Progenitor cell of endocrine pancreas (in vitro differentiated cells): Measurements from ENCODE around the gene DOHH. TPM values are rescaled to one million over a fixed set of nuclear protein-coding genes. Genes with fewer than 3 reads are reported as not detected.

Experiments
- DNase-seq: peaks from one replicate; pipeline ENCODE4 v3.0.0; 2021; ENCODE audit warnings: low spot score; ENCODE audit not compliant: unreplicated experiment
- H3K27ac Mint-ChIP-seq: 2 replicates; pipeline ENCODE4 v1.8.0; 2021; ENCODE audit warnings: mild to moderate bottlenecking, moderate library complexity, mixed read lengths
- H3K27me3 Mint-ChIP-seq: 2 replicates; pipeline ENCODE4 v1.8.0; 2021; ENCODE audit warnings: mixed read lengths
- H3K36me3 Mint-ChIP-seq: 2 replicates; pipeline ENCODE4 v1.8.0; 2022; ENCODE audit warnings: mixed read lengths; ENCODE audit not compliant: insufficient read depth
- H3K4me1 Mint-ChIP-seq: 2 replicates; pipeline ENCODE4 v1.8.0; 2021; ENCODE audit warnings: low read depth, mixed read lengths
- H3K4me3 Mint-ChIP-seq: 2 replicates; pipeline ENCODE4 v1.8.0; 2021; ENCODE audit warnings: low read depth, mild to moderate bottlenecking, moderate library complexity, mixed read lengths
- H3K9me3 Mint-ChIP-seq: 2 replicates; pipeline ENCODE4 v1.8.0; 2021; ENCODE audit warnings: low read depth, mixed read lengths
- CTCF ChIP-seq: fragments of 200-600 bp; sonication (generic); IDR thresholded peaks from one replicate; pipeline ENCODE4 v1.5.0; 2021; ENCODE audit warnings: antibody characterized with exemption, mild to moderate bottlenecking; ENCODE audit not compliant: unreplicated experiment
- total RNA-seq: library from RNA; stranded (reverse); gene quantifications from 2 replicates; pipeline ENCODE4 v1.2.1, GENCODE V29; 2021

DOHH gene
- total RNA-seq, 1 donor from 2014 or later = 9.9 TPM

GRCh38 chr19:3528539-3529211 is 28.2 kb upstream of the DOHH start:
- no peak for TF ChIP-seq CTCF
- H3K4me3 Mint-ChIP-seq = no peak overlapping the region
- no peak for DNase-seq
- H3K36me3 Mint-ChIP-seq = peaks cover 8% of the 10 kb centered on the region
- H3K9me3 Mint-ChIP-seq = no peaks in the 10 kb centered on the region
- H3K27me3 Mint-ChIP-seq = no peaks in the 10 kb centered on the region
- no peak overlapping the region for H3K27ac Mint-ChIP-seq
- no peaks in the 10 kb centered on the region for H3K4me1 Mint-ChIP-seq

GRCh38 chr19:3528080-3528479 is 27.6 kb upstream of the DOHH start:
- H3K4me1 Mint-ChIP-seq = no peaks in the 10 kb centered on the region
- no peak for DNase-seq
- H3K27ac Mint-ChIP-seq = no peak overlapping the region
- peaks cover 6% of the 10 kb centered on the region for H3K36me3 Mint-ChIP-seq
- no peak for TF ChIP-seq CTCF
- no peak overlapping the region for H3K4me3 Mint-ChIP-seq
- H3K27me3 Mint-ChIP-seq = no peaks in the 10 kb centered on the region
- no peaks in the 10 kb centered on the region for H3K9me3 Mint-ChIP-seq

- no peaks in the 10 kb centered on the region for H3K9me3 Mint-ChIP-seq
- H3K4me3 Mint-ChIP-seq = no peak overlapping the region
- no peak overlapping the region for H3K27ac Mint-ChIP-seq
- H3K36me3 Mint-ChIP-seq = peaks cover 5% of the 10 kb centered on the region
- no peaks in the 10 kb centered on the region for H3K4me1 Mint-ChIP-seq
- no peak for TF ChIP-seq CTCF
- no peaks in the 10 kb centered on the region for H3K27me3 Mint-ChIP-seq
- DNase-seq = no peak
Observed at GRCh38 chr19:3527238-3527910, 26.9 kb upstream of the DOHH start.

GRCh38 chr19:3526507-3527237 is 26.2 kb upstream of the DOHH start:
- Mint-ChIP-seq H3K36me3 (peaks cover 5% of the 10 kb centered on the region), H3K4me1 (no peaks in the 10 kb centered on the region), H3K9me3 (no peaks in the 10 kb centered on the region), H3K27ac (no peak overlapping the region), H3K4me3 (no peak overlapping the region), H3K27me3 (no peaks in the 10 kb centered on the region)
- DNase-seq = no peak
- peak; percentile 34 for TF ChIP-seq CTCF

GRCh38 chr19:3524904-3525451 is 24.5 kb upstream of the DOHH start:
- no peaks in the 10 kb centered on the region for H3K9me3 Mint-ChIP-seq
- no peak for TF ChIP-seq CTCF
- H3K27ac Mint-ChIP-seq = no peak overlapping the region
- DNase-seq = no peak
- H3K36me3 Mint-ChIP-seq = peaks cover 8% of the 10 kb centered on the region
- H3K4me3 Mint-ChIP-seq = no peak overlapping the region
- peaks cover 1% of the 10 kb centered on the region for H3K4me1 Mint-ChIP-seq
- H3K27me3 Mint-ChIP-seq = no peaks in the 10 kb centered on the region
